DOHH2 (cell line): ENCODE measurements around the gene VPS37C.

Experiments used
- H3F3A ChIP-seq: fragments of 200-600 bp; sonication (generic), shearing (Covaris generic); 2 replicates; pipeline ENCODE4 v1.6.0; 2016; ENCODE audit warnings: antibody characterized with exemption, mild to moderate bottlenecking; ENCODE audit not compliant: control insufficient read depth, insufficient read depth
- H3K27ac ChIP-seq: fragments of 200-600 bp; sonication (generic); 2 replicates; pipeline ENCODE4 v1.5.1; 2014; ENCODE audit warnings: low read depth, mild to moderate bottlenecking, low read length, moderate library complexity
- H3K27me3 ChIP-seq: fragments of 200-600 bp; sonication (generic); 2 replicates; pipeline ENCODE4 v1.6.1; 2014; ENCODE audit warnings: mild to moderate bottlenecking, low read length, mixed read lengths; ENCODE audit not compliant: control insufficient read depth
- H3K36me3 ChIP-seq: fragments of 200-600 bp; sonication (generic); 2 replicates; pipeline ENCODE4 v1.6.1; 2014; ENCODE audit warnings: mild to moderate bottlenecking, low read length, moderate library complexity, mixed read lengths; ENCODE audit not compliant: control insufficient read depth
- H3K4me1 ChIP-seq: fragments of 200-600 bp; sonication (generic); 2 replicates; pipeline ENCODE4 v1.6.1; 2014; ENCODE audit warnings: mild to moderate bottlenecking, low read length, mixed read lengths; ENCODE audit not compliant: control insufficient read depth
- H3K4me2 ChIP-seq: fragments of 200-600 bp; sonication (generic); 2 replicates; pipeline ENCODE4 v1.6.0; 2014; ENCODE audit warnings: mild to moderate bottlenecking, low read length, moderate library complexity
- H3K4me3 ChIP-seq: fragments of 200-600 bp; sonication (generic); 2 replicates; pipeline ENCODE4 v1.5.1; 2014; ENCODE audit warnings: mild to moderate bottlenecking, low read length, mixed read lengths
- H3K79me2 ChIP-seq: fragments of 200-600 bp; sonication (generic); 2 replicates; pipeline ENCODE4 v1.6.1; 2014; ENCODE audit warnings: mild to moderate bottlenecking, low read length, mixed read lengths; ENCODE audit not compliant: control insufficient read depth
- H3K9me2 ChIP-seq: fragments of 200-600 bp; sonication (generic); replicated peaks from 2 replicates; pipeline ENCODE4 v1.6.1; 2014; ENCODE audit warnings: mild to moderate bottlenecking, low read length, mixed read lengths; ENCODE audit not compliant: control insufficient read depth
- H3K9me3 ChIP-seq: fragments of 200-600 bp; sonication (generic); 2 replicates; pipeline ENCODE4 v1.6.1; 2014; ENCODE audit warnings: antibody characterized with exemption, low read length, mixed read lengths; ENCODE audit not compliant: control insufficient read depth, insufficient read depth
- H4K20me1 ChIP-seq: fragments of 200-600 bp; sonication (generic); 2 replicates; pipeline ENCODE4 v1.6.0; 2014; ENCODE audit warnings: low read depth, mild to moderate bottlenecking, antibody characterized with exemption, low read length, moderate library complexity; ENCODE audit not compliant: control insufficient read depth, insufficient read depth
- CTCF ChIP-seq: fragments of 200-600 bp; sonication (generic); IDR thresholded peaks from one replicate; pipeline ENCODE4 v1.5.1; 2014; ENCODE audit warnings: antibody characterized with exemption, mild to moderate bottlenecking, low read depth, low read length; ENCODE audit not compliant: poor library complexity, severe bottlenecking
- EZH2phosphoT487 ChIP-seq: fragments of 200-600 bp; sonication (generic); IDR thresholded peaks from 2 replicates; pipeline ENCODE4 v1.6.1; 2017; ENCODE audit warnings: borderline replicate concordance, mild to moderate bottlenecking, antibody characterized with exemption, low read length, moderate library complexity, mixed read lengths

The VPS37C gene

DNA sequence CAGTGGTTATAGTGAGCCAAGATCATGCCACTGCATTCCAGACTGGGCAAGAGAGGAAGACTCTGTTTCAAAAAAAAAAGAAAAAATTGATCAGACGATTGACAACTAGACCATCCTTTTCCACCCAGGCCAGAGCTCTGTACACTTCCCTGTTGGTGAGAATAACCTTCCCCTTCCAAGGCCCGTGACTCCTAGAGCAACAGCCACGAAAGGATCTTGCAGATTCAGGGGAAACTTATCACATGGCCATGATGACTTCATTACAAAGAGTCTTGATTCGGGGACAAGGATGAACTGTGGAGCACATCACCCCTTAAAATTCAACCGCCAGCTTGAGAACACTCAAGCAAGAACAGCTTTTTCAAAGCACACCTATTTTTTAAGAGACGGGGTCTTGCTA, 48.7 kb downstream of the VPS37C start:
- no peak overlapping the region for H3K4me3 ChIP-seq
- H3F3A ChIP-seq, result no peaks in the 10 kb centered on the region
- H3K9me2 ChIP-seq, result no peaks in the 10 kb centered on the region
- H3K36me3 ChIP-seq, result no peaks in the 10 kb centered on the region
- H3K79me2 ChIP-seq, result no peaks in the 10 kb centered on the region
- H4K20me1 ChIP-seq, result no peaks in the 10 kb centered on the region
- H3K4me2 ChIP-seq, result no peak overlapping the region
- TF ChIP-seq CTCF (no peak), EZH2phosphoT487 (no peak)
- no peak overlapping the region for H3K27ac ChIP-seq
- no peaks in the 10 kb centered on the region for H3K9me3 ChIP-seq
- H3K27me3 ChIP-seq, result no peaks in the 10 kb centered on the region
- peaks cover 11% of the 10 kb centered on the region for H3K4me1 ChIP-seq

GRCh38 chr11:61111786-61112517, 49.3 kb downstream of the VPS37C start:
- Histone ChIP-seq H3K9me3 (no peaks in the 10 kb centered on the region), H3K36me3 (no peaks in the 10 kb centered on the region), H3K27ac (no peak overlapping the region), H3K9me2 (no peaks in the 10 kb centered on the region), H3K27me3 (no peaks in the 10 kb centered on the region), H3K4me3 (no peak overlapping the region), H4K20me1 (no peaks in the 10 kb centered on the region), H3K4me2 (no peak overlapping the region), H3K79me2 (no peaks in the 10 kb centered on the region), H3K4me1 (peaks cover 11% of the 10 kb centered on the region), H3F3A (no peaks in the 10 kb centered on the region)
- TF ChIP-seq EZH2phosphoT487 (no peak), CTCF (no peak)

- no peaks in the 10 kb centered on the region for H3F3A ChIP-seq
These were observed 50.2 kb downstream of the VPS37C start for GRCh38 chr11:61111050-61111435.

More at GRCh38 chr11:61111050-61111435, 50.2 kb downstream of the VPS37C start:
- H3K27ac ChIP-seq, result no peak overlapping the region
- H3K79me2 ChIP-seq, result no peaks in the 10 kb centered on the region
- no peak overlapping the region for H3K4me2 ChIP-seq
- no peaks in the 10 kb centered on the region for H4K20me1 ChIP-seq
- H3K4me1 ChIP-seq, result peaks cover 11% of the 10 kb centered on the region
- H3K4me3 ChIP-seq, result no peak overlapping the region
- TF ChIP-seq CTCF (no peak), EZH2phosphoT487 (no peak)
- no peaks in the 10 kb centered on the region for H3K27me3 ChIP-seq
- no peaks in the 10 kb centered on the region for H3K9me2 ChIP-seq
- H3K36me3 ChIP-seq, result no peaks in the 10 kb centered on the region
- H3K9me3 ChIP-seq, result no peaks in the 10 kb centered on the region
